LNCAP (cell line): Measurements from ENCODE around the gene AGGF1.
A peak's percentile ranks its signal among the peaks of the same experiment; 100 is the strongest.

ENCODE experiments used
- TF ChIP-seq, protein P1 (sequence below): fragments of 450-650 bp; IDR thresholded peaks from 2 replicates; pipeline ENCODE4 v1.5.1; 2017; ENCODE audit warnings: mild to moderate bottlenecking

The AGGF1 gene

DNA sequence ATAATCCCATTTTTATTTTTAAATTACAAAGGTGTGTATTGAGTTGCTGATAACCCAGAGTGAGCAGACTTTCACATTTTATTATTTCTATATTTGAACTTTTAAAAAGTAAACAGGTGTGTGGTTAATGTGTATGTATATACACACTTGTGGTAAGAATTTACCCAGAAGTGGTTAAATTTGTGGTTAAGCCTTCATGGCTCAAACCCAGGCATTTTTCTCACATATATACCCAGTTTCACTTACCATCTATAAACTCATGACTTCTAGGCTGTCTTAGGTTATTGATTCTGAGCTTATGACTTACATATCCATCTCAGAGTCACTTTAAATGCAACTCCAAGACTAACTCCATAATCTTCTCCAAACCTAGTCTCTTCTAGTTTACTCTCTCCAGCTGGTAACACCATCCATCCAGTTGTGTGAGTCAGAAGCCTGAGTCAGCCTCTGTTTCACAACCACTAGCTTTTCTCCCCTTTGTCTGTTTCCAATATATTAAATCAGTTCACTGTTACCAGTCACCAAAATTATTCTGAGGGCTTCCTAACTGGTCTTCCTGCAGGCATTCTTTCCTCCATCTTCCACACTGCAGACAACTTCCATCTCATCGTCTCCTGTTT, 36.7 kb downstream of the AGGF1 start:
- TF ChIP-seq, protein P1, sequence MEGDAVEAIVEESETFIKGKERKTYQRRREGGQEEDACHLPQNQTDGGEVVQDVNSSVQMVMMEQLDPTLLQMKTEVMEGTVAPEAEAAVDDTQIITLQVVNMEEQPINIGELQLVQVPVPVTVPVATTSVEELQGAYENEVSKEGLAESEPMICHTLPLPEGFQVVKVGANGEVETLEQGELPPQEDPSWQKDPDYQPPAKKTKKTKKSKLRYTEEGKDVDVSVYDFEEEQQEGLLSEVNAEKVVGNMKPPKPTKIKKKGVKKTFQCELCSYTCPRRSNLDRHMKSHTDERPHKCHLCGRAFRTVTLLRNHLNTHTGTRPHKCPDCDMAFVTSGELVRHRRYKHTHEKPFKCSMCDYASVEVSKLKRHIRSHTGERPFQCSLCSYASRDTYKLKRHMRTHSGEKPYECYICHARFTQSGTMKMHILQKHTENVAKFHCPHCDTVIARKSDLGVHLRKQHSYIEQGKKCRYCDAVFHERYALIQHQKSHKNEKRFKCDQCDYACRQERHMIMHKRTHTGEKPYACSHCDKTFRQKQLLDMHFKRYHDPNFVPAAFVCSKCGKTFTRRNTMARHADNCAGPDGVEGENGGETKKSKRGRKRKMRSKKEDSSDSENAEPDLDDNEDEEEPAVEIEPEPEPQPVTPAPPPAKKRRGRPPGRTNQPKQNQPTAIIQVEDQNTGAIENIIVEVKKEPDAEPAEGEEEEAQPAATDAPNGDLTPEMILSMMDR = no peak

DNA sequence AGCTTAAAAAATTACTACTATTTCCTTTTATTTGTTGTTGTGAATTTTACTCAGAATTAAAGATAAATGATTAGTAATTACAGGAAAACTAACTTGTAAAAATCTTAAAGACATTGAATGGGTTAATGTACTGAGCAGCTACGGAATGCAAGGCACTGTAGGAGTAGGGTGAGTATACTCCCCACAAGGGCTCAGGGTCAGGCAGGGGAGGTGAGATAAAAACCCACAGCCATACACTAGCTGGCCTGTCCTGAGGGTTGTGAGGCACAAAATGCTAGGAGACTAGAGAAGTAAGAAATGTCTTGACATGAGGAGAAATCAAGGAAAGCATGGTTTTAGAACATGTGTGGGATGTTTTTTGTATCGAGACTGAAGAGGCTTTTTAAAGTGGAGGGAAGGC, 43.5 kb downstream of the AGGF1 start:
- TF ChIP-seq, protein P1 = no peak

DNA sequence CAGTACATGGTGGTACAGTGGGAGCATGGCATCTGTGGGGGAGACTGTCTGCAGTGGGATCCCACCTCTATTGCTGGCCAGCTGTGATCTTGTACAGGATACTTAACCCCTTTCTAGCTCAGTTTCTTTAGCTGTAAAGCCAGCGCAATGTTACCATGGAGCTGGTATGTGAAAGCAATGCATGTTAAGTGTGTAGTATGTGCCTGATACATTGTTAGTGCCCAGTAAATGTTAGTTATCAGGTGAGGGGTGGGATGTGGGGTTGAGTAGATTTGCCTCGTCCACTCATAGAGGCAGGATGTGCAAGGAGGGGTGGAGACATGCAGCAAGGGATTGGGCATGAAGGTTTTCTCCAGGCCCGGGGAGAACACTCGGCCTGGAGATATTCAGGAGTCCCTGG, 44.5 kb downstream of the AGGF1 start:
- TF ChIP-seq, protein P1 = no peak

DNA sequence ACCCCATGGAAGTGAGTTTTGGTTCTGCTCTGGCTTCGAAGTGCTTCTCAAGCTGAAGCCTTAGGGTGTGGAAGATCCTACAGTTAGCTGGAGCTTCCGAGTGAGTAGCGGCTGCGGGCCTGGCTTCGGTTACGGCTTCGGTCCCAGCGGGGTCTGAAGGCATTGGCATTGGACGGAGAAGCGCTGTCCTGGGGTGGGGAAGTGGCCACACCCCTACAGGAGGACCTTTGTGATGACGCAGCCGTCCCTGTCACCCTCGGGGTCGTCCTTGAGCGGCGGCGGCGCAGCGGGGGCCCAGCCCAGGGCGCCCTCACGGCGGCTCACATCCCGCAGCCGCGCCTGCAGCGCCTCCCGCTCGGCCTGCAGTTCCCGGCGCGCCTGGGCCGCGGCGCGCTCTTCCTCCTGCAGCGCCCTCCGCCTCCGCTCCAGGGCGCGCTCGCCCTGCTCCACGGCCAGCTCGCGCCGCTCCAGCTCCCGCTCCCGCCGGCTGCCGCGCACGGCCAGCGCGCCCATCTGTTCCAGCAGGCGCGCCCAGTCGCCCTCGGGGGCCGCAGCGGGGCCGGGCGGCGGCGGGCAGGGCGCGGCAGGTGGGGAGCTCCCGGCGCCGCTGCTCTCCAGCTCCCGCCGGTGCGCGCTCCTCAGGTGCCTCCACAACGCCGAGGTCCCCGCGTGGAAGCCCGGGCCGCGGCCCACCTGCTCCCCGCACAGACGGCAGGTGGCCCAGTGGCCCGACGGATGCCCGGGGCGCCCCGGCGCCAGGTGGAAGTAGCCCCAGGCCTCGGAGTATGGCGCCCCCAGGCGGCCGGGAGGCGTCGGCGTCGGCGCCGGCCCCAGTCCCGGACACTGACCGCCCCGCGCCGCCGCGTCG, 47.0 kb downstream of the AGGF1 start:
- TF ChIP-seq, protein P1 = peak; percentile 23; the same call in 1 of the 2 replicates

DNA sequence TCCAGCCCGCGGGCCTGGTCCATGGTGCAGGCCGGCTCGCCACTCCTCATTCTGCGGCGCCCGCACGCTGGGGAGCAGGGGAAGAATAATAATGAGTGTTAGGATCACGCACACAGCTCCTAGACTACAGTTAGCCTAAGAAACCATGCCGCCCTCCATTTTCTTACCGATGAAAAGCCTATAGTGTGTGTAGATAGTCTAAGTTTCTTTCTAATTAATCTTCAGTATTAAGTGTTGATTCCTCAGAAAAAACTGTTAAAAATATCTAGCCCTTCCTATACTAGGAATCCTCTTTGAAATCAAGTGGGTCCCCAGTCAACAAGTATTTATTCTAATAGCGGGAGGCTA, 47.6 kb downstream of the AGGF1 start:
- TF ChIP-seq, protein P1 = no peak

DNA sequence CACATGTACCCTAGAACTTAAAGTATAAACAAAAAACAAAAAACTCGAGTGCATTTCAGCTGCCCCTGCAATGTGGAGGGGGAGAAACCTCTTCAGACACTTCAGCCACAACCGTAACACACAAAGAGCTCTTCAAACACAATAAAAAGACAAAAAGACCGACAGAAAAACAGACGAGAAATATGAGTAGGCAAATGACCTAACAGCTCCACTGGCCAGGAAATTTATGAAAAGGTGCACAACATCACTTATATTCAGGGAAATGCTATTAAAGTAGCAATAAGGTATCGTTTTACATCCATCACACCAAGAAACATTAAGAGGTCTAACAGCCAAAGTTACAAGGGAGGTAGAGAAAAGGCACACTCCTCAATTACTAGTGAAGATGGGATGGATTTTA, 50.7 kb downstream of the AGGF1 start:
- TF ChIP-seq, protein P1 = no peak

DNA sequence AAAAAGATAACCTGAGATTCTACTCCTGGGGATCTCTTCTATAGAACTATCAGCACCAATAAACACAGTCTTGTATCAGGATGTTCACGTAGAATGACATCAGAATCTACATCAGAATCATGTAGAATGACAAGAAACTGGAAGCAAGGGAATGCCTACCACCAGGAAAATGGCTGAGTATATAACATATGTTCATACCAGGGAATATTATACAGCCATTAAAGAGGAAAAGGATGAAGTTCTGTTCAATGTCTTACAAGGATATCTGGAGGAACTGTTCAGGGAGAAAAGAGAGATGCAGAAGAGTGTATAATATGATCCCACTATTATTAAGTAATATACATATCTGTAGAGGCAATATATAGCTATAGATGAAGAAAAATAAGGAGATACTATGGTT, 52.1 kb downstream of the AGGF1 start:
- TF ChIP-seq, protein P1 = no peak
